Measurements from ENCODE around the gene CRLF2.
"Not testable (repeated sequence)": the region's sequence is repeated elsewhere in the genome, so short reads cannot be mapped to it uniquely, and the experiment has no call there.

The CRLF2 gene

GRCh38 chrX:1165535-1166196, 46.8 kb downstream of the CRLF2 start:
- DNase-seq: no peak

- DNase-seq: no peak
These were observed 47.8 kb downstream of the CRLF2 start for GRCh38 chrX:1164322-1165288.

GRCh38 chrX:1163231-1163630, 49.2 kb downstream of the CRLF2 start:
- no peak for DNase-seq

- no peak for DNase-seq
These were observed 50.1 kb downstream of the CRLF2 start for GRCh38 chrX:1162119-1162916.

- DNase-seq: no peak
These were observed 52.9 kb downstream of the CRLF2 start for GRCh38 chrX:1159548-1159947.

- DNase-seq: not testable (repeated sequence)
These were observed 55.6 kb downstream of the CRLF2 start for GRCh38 chrX:1156681-1157455.

- DNase-seq: no peak
These were observed 58.5 kb downstream of the CRLF2 start for GRCh38 chrX:1153940-1154339.

GRCh38 chrX:1152090-1152489, 60.4 kb downstream of the CRLF2 start:
- DNase-seq: no peak

- DNase-seq: no peak
These were observed 60.9 kb downstream of the CRLF2 start for GRCh38 chrX:1151378-1152077.

- no peak for DNase-seq
These were observed 61.7 kb downstream of the CRLF2 start for GRCh38 chrX:1150569-1151347.

- no peak for DNase-seq
These were observed 64.6 kb downstream of the CRLF2 start for GRCh38 chrX:1147611-1148515.

GRCh38 chrX:1144293-1144692, 68.2 kb downstream of the CRLF2 start:
- DNase-seq: no peak

Data from NCI-H2107 (cell line).